Smooth muscle cell (in vitro differentiated cells): Measurements from ENCODE around the gene NEDD4. TPM values are rescaled to one million over a fixed set of nuclear protein-coding genes. Genes with fewer than 3 reads are reported as not detected.

Source experiments
- DNase-seq: peaks from one replicate; lab custom pipeline; 2025; ENCODE audit not compliant: unreplicated experiment; lab: John Stamatoyannopoulos, UW
- H2AFZ ChIP-seq: fragments of 200-600 bp; sonication (generic); 2 replicates; pipeline ENCODE4 v1.6.0; 2016; ENCODE audit warnings: antibody characterized with exemption, low read depth, mild to moderate bottlenecking
- H3F3A ChIP-seq: fragments of 200-600 bp; sonication (generic); 2 replicates; pipeline ENCODE4 v1.6.0; 2017; ENCODE audit warnings: antibody characterized with exemption, low read depth
- H3K27ac ChIP-seq: fragments of 200-600 bp; sonication (generic); 2 replicates; pipeline ENCODE4 v1.5.1; 2016; ENCODE audit warnings: low read depth, mild to moderate bottlenecking
- H3K27me3 ChIP-seq: fragments of 200-600 bp; sonication (generic); 2 replicates; pipeline ENCODE4 v1.6.1; 2016; ENCODE audit warnings: low read depth, mild to moderate bottlenecking
- H3K36me3 ChIP-seq: fragments of 200-600 bp; sonication (generic); 2 replicates; pipeline ENCODE4 v1.5.1; 2016; ENCODE audit warnings: low read depth
- H3K4me1 ChIP-seq: fragments of 200-600 bp; sonication (generic); 2 replicates; pipeline ENCODE4 v1.5.1; 2016; ENCODE audit warnings: low read depth
- H3K4me2 ChIP-seq: fragments of 200-600 bp; sonication (generic); 2 replicates; pipeline ENCODE4 v1.6.0; 2016; ENCODE audit warnings: mild to moderate bottlenecking
- H3K4me3 ChIP-seq: fragments of 200-600 bp; sonication (generic); 2 replicates; pipeline ENCODE4 v1.5.1; 2016; ENCODE audit warnings: mild to moderate bottlenecking
- H3K79me2 ChIP-seq: fragments of 200-600 bp; sonication (generic); 2 replicates; pipeline ENCODE4 v1.6.0; 2016; ENCODE audit warnings: low read depth, mild to moderate bottlenecking
- H3K9ac ChIP-seq: fragments of 200-600 bp; sonication (generic); 2 replicates; pipeline ENCODE4 v1.6.0; 2016; ENCODE audit warnings: low read depth
- H3K9me3 ChIP-seq: fragments of 200-600 bp; sonication (generic); replicated peaks from 2 replicates; pipeline ENCODE4 v1.5.1; 2016; ENCODE audit warnings: low read depth
- H4K20me1 ChIP-seq: fragments of 200-600 bp; sonication (generic); 2 replicates; pipeline ENCODE4 v1.6.0; 2016; ENCODE audit warnings: low read depth
- CTCF ChIP-seq: fragments of 200-600 bp; sonication (generic); IDR thresholded peaks from 2 replicates; pipeline ENCODE4 v1.5.1; 2017; ENCODE audit warnings: borderline replicate concordance, mild to moderate bottlenecking, antibody characterized with exemption; ENCODE audit not compliant: insufficient read depth, poor library complexity, severe bottlenecking
- WGBS: methylation state at CpG from one replicate; pipeline ENCODE4 v1.1.7; 2016; ENCODE audit warnings: low lambda C conversion rate; 5-methylcytosine and 5-hydroxymethylcytosine counted together
- polyA plus RNA-seq: library from polyadenylated mRNA; unstranded; fragments of >200 nt; fragmentation: Nextera tagmentation; extraction: Ambion mirVana; gene quantifications from 2 replicates; pipeline ENCODE4 v1.2.1, GENCODE V29; 2016
- total RNA-seq: library from RNA; depleted of rRNA; stranded (reverse); fragments of >200 nt; gene quantifications from 2 replicates; pipeline ENCODE4 v1.2.3, GENCODE V29; 2014

Gene NEDD4
- total and polyA plus RNA-seq, 2 experiments from 2014 or later: 6.6 to 34.5 TPM

- Histone ChIP-seq H3F3A (no peaks in the 10 kb centered on the region), H3K27ac (peak overlapping the region; percentile 5), H3K36me3 (no peaks in the 10 kb centered on the region), H3K9ac (no peak overlapping the region), H3K4me2 (peak overlapping the region; percentile 28), H3K4me3 (no peak overlapping the region), H3K79me2 (no peaks in the 10 kb centered on the region), H2AFZ (no peak overlapping the region), H4K20me1 (no peaks in the 10 kb centered on the region), H3K4me1 (peaks cover 4% of the 10 kb centered on the region), H3K27me3 (no peaks in the 10 kb centered on the region), H3K9me3 (no peaks in the 10 kb centered on the region)
- no peak for TF ChIP-seq CTCF
- no peak for DNase-seq
- 41% methylated on average over 3 of the region's 3 CpGs for WGBS
Measured at GRCh38 chr15:55834331-55834730, 159.1 kb downstream of the NEDD4 start.

GRCh38 chr15:55829826-55830225, 163.6 kb downstream of the NEDD4 start:
- WGBS: 45% methylated on average over 2 of the region's 2 CpGs
- Histone ChIP-seq H3K27me3 (no peaks in the 10 kb centered on the region), H2AFZ (no peak overlapping the region), H3F3A (peaks cover 7% of the 10 kb centered on the region), H3K4me3 (no peak overlapping the region), H3K27ac (no peak overlapping the region), H3K4me1 (no peaks in the 10 kb centered on the region), H4K20me1 (no peaks in the 10 kb centered on the region), H3K79me2 (no peaks in the 10 kb centered on the region), H3K4me2 (no peak overlapping the region), H3K9me3 (no peaks in the 10 kb centered on the region), H3K9ac (no peak overlapping the region), H3K36me3 (no peaks in the 10 kb centered on the region)
- no peak for DNase-seq
- no peak for TF ChIP-seq CTCF

- H3K4me3 ChIP-seq: no peak overlapping the region
- no peaks in the 10 kb centered on the region for H4K20me1 ChIP-seq
- no peaks in the 10 kb centered on the region for H3K9me3 ChIP-seq
- 100% methylated on average over 2 of the region's 2 CpGs for WGBS
- H3K79me2 ChIP-seq: no peaks in the 10 kb centered on the region
- H3K36me3 ChIP-seq: no peaks in the 10 kb centered on the region
- no peak overlapping the region for H3K9ac ChIP-seq
- H3F3A ChIP-seq: peaks cover 12% of the 10 kb centered on the region
- H3K27me3 ChIP-seq: no peaks in the 10 kb centered on the region
- H3K27ac ChIP-seq: no peak overlapping the region
- no peak for DNase-seq
- H2AFZ ChIP-seq: no peak overlapping the region
- no peak overlapping the region for H3K4me2 ChIP-seq
- no peak for TF ChIP-seq CTCF
- peaks cover 4% of the 10 kb centered on the region for H3K4me1 ChIP-seq
Measured at GRCh38 chr15:55827955-55828354, 165.5 kb downstream of the NEDD4 start.

GRCh38 chr15:55827204-55827603, 166.2 kb downstream of the NEDD4 start:
- Histone ChIP-seq H3K79me2 (no peaks in the 10 kb centered on the region), H3K36me3 (no peaks in the 10 kb centered on the region), H3K27ac (no peak overlapping the region), H3K27me3 (no peaks in the 10 kb centered on the region), H2AFZ (no peak overlapping the region), H3F3A (peaks cover 12% of the 10 kb centered on the region), H3K4me2 (no peak overlapping the region), H3K4me3 (no peak overlapping the region), H3K4me1 (peaks cover 4% of the 10 kb centered on the region), H4K20me1 (no peaks in the 10 kb centered on the region), H3K9ac (no peak overlapping the region), H3K9me3 (no peaks in the 10 kb centered on the region)
- no peak for DNase-seq
- 49% methylated on average over 2 of the region's 2 CpGs for WGBS
- no peak for TF ChIP-seq CTCF
